Activated CD4-positive, CD25-positive, alpha-beta regulatory T cell treated with anti-CD3 and anti-CD28 coated beads, Interleukin-2, amount 50 U/mL, for 16 hours (primary cell): ENCODE measurements around the gene SLC35D1.
"Not testable (repeated sequence)": the region's sequence is repeated elsewhere in the genome, so short reads cannot be mapped to it uniquely, and the experiment has no call there.

ENCODE experiments used
- DNase-seq: peaks from one replicate; pipeline ENCODE4 v3.0.0-alpha.2; 2020; ENCODE audit warnings: low read depth, low spot score

SLC35D1 gene

GRCh38 chr1:67053785-67054772 is at the start of gene SLC35D1:
SLC35D1 (minus strand) TSS chr1:67054148; CDS start chr1:67054013, 135 bp downstream.
- DNase-seq: peak; percentile 65

GRCh38 chr1:67103548-67103947 is 49.6 kb upstream of the SLC35D1 start:
- DNase-seq: no peak

GRCh38 chr1:67100833-67101232 is 46.9 kb upstream of the SLC35D1 start:
- no peak for DNase-seq

DNA sequence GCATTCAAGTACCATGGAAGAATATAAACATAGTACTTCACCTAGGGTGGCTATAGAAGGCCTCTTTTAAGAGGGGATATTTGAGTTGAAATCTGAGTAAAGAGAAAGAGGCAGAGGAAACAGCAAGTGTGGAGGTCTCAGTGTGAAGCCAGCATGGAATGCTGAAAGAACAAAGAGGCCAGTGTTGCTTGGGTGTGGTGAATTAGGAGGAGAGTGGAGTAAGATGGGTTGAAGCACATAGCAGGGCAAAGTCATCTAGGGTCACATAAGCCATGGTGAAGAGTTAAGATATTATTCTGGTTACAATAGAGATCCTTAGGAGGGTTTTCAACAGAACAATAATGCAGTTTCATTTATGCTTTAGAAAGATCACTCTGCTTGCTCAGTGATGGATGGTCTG is 43.4 kb upstream of the SLC35D1 start:
- DNase-seq: no peak

GRCh38 chr1:67094191-67094590 is 40.2 kb upstream of the SLC35D1 start:
- DNase-seq: no peak

DNA sequence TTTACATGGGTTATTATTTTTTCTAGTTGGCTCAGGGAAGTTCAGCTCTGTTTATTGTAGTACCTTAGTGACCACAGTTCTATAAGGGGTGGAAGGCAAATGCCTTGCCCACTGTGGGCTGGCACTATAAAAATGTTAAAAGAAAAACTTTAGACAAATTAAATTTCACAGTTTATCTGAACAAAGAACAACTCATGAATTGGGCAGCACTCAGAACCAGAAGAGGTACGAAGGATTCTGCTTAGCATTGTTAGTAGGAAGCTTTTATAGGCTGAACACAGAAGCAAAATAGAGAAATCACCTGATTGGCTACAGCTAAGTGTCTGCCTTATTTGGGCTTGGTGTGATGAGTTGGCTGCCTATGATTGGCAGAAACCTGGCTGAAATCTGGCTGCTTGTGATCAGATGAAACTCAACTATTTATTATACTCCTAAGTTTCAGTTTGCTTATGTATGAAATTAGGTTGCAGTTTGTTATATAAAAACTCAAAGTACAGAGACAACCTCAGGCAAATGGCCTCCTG is 35.8 kb upstream of the SLC35D1 start:
- DNase-seq: no peak

- DNase-seq: no peak
Measured at GRCh38 chr1:67088440-67088839, 34.5 kb upstream of the SLC35D1 start.

- no peak for DNase-seq
Measured at GRCh38 chr1:67085326-67085725, 31.4 kb upstream of the SLC35D1 start.

GRCh38 chr1:67084765-67085318 is 30.9 kb upstream of the SLC35D1 start:
- DNase-seq: no peak

- no peak for DNase-seq
Measured at GRCh38 chr1:67078291-67078690, 24.3 kb upstream of the SLC35D1 start.

DNA sequence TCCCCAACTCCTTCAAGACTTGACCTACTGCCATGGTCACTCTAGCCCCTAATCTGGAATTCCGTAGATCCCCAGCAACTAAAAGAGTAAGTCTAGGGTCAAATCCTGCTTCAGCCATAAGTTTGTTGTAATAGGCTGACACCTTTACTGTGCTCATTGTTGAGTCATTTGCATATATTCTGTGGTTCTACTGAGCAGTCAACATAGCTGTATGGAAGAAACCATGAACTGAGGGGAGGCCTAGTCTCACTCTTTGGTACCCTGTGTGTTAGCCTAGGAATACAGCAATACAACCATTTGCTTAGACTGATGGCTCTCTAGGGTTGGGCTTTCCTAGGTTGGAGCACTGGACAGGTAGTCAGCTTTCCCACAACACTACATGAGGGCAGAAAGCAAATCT is 23.6 kb upstream of the SLC35D1 start:
- no peak for DNase-seq

- DNase-seq: no peak
Measured at GRCh38 chr1:67072749-67073148, 18.8 kb upstream of the SLC35D1 start.

- not testable (repeated sequence) for DNase-seq
Measured at GRCh38 chr1:67067655-67068054, 13.7 kb upstream of the SLC35D1 start.

- no peak for DNase-seq
Measured at GRCh38 chr1:67062412-67062811, 8.5 kb upstream of the SLC35D1 start.

DNA sequence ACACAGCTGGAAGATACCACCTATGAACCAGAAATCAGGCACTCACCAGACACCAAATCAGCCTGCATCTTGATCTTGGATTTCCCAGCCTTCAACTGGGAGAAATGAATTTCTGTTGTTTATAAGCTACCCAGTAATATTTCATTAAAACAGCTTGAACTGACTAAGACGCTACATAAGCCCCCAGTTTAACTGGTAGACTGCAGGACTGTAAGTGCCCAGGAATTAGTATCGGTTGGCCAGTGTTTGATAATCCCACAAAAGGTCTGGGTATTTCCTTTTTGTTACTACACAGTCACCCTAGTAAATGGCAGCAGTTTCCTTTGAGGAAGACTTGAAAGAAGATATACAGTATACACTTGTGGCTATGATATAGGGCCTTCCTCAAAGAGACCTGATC is 7.3 kb upstream of the SLC35D1 start:
- no peak for DNase-seq

DNA sequence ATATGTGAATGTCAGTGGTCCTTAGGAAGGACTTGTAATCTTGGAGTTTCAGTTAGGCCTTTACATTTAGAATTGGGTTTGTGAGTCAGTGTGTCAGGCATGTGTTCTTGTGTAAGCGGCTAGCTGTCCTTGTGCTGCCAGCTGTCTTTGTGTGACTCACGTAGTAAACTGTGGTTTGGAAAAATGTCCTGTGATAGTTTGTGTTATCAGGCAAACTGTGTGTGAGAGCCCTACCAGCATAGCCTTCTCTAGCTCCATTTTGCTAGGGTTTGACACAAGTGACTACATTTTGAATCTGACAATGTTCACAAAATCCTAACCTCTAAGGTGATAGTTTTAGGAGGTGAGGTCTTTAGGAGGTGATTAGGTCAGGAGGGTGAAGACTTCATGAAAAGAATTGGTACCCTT is 6.9 kb upstream of the SLC35D1 start:
- no peak for DNase-seq

- no peak for DNase-seq
Measured at GRCh38 chr1:67059346-67059745, 5.4 kb upstream of the SLC35D1 start.

GRCh38 chr1:67058761-67059160 is 4.8 kb upstream of the SLC35D1 start:
- no peak for DNase-seq

- DNase-seq: no peak
Measured at GRCh38 chr1:67058242-67058641, 4.3 kb upstream of the SLC35D1 start.

DNA sequence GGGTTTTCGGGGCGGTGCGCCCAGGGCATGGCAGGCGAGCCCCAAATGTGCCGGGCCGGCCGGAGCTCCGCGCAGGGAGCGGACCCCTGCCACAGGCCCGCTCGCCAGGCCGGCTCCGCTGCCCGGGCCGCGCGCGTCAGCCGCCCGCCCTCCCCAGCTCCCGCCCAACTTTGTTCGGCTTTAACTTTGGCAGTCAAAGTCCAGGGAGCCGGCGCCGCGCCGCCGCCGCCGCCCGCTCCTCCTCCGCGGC is 488 bp downstream of the SLC35D1 start:
- no peak for DNase-seq

- DNase-seq: no peak
Measured at GRCh38 chr1:67052741-67053534, 1.0 kb downstream of the SLC35D1 start.

DNA sequence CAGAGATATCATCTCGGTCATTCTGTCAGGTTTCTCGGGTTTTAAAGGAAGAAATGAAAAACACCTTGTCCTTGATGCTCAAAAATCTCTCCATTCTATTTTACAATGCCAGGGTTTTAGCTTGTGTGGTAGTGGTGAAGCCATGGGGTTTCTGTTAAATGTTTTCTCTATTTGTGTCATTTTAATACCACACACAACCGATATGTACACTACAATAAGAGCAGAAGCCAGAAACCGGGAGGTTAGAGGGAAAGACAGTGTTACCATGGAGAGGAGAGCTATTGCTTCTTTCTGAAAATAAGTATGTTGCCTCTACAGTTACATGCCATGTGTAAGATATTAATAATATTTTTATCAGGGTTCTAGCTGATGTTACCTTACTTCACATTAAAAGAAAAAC is 2.8 kb downstream of the SLC35D1 start:
- no peak for DNase-seq
